Chondrocyte (in vitro differentiated cells): ENCODE data around the gene CCNO. TPM values are rescaled to one million over a fixed set of nuclear protein-coding genes. Genes with fewer than 3 reads are reported as not detected.

Experiments used
- DNase-seq: peaks from one replicate; pipeline ENCODE4 v3.0.0; 2021; ENCODE audit warnings: mixed read lengths, low spot score
- H3K27ac Mint-ChIP-seq: one replicate; pipeline ENCODE4 v1.8.0; 2021; ENCODE audit warnings: mild to moderate bottlenecking, moderate library complexity, mixed read lengths; ENCODE audit not compliant: unreplicated experiment
- H3K27me3 Mint-ChIP-seq: 2 replicates; pipeline ENCODE4 v1.8.0; 2021; ENCODE audit warnings: low read depth, mixed read lengths
- H3K36me3 Mint-ChIP-seq: 2 replicates; pipeline ENCODE4 v1.8.0; 2021; ENCODE audit warnings: low read depth, mixed read lengths
- H3K4me1 Mint-ChIP-seq: 2 replicates; pipeline ENCODE4 v1.8.0; 2021; ENCODE audit warnings: low read depth, mild to moderate bottlenecking, mixed read lengths
- H3K4me3 Mint-ChIP-seq: one replicate; pipeline ENCODE4 v1.8.0; 2021; ENCODE audit warnings: mild to moderate bottlenecking, moderate library complexity, mixed read lengths; ENCODE audit not compliant: unreplicated experiment
- H3K9me3 Mint-ChIP-seq: 2 replicates; pipeline ENCODE4 v1.8.0; 2021; ENCODE audit warnings: low read depth, mixed read lengths
- total RNA-seq: library from RNA; stranded (reverse); gene quantifications from 3 replicates; pipeline ENCODE4 v1.2.1, GENCODE V29; 2021
- TF ChIP-seq, protein P1 (sequence below): fragments of 200-600 bp; sonication (generic); IDR thresholded peaks from 2 replicates; pipeline ENCODE4 v1.5.0; 2021; ENCODE audit warnings: antibody characterized with exemption, mild to moderate bottlenecking, moderate library complexity

Gene CCNO
- total RNA-seq, 1 donor from 2014 or later = 2.0 TPM

DNA sequence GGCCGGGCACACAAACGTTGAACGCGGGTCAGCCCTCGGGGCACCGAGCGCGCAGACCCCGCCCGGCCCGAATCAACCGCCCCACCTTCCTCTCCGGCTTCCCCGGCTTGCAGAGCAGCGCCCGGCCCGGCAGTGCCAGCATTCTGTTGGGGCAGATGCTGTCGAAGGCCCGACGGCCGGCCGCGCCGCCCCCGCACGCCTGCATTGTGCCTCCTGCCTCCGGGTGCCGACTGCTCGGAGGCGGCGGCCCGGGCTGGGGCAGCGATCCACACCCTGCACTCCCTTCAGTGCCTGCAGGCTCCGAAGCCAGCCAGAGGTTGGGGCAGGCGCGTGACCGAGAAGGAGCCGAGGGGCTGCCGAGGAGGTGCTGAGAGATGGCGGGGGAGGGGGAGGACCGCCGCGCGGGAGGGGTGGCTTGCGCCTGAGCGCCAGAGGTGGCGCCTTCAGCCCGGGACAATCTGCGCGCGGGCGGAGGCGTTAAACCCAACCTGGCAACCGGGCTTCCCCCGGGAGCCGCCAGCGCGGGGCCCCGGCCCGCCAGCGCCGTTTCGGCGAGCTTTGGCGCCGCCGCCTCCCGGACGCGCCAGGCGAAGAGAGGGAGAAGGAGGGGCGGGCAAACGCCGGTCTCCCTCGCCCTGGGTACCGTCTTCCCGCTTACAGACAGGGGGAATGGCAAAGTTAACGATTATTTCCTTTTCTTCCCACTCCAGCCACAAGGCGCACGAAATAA, 6.3 kb downstream of the CCNO start, which contains the start of gene MCIDAS:
TSS of gene MCIDAS (minus strand) at position 382 of the 730 bp plus-strand sequence. CDS start at position 205, 177 bp downstream.
- Mint-ChIP-seq H3K4me1 (peaks cover 26% of the 10 kb centered on the region), H3K9me3 (no peaks in the 10 kb centered on the region), H3K27ac (no peak within 1 kb of the TSS), H3K27me3 (peaks cover 89% of the 10 kb centered on the region), H3K36me3 (peaks cover 6% of the 10 kb centered on the region), H3K4me3 (peak within 1 kb of the TSS; percentile 60)
- TF ChIP-seq, protein P1, sequence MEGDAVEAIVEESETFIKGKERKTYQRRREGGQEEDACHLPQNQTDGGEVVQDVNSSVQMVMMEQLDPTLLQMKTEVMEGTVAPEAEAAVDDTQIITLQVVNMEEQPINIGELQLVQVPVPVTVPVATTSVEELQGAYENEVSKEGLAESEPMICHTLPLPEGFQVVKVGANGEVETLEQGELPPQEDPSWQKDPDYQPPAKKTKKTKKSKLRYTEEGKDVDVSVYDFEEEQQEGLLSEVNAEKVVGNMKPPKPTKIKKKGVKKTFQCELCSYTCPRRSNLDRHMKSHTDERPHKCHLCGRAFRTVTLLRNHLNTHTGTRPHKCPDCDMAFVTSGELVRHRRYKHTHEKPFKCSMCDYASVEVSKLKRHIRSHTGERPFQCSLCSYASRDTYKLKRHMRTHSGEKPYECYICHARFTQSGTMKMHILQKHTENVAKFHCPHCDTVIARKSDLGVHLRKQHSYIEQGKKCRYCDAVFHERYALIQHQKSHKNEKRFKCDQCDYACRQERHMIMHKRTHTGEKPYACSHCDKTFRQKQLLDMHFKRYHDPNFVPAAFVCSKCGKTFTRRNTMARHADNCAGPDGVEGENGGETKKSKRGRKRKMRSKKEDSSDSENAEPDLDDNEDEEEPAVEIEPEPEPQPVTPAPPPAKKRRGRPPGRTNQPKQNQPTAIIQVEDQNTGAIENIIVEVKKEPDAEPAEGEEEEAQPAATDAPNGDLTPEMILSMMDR = peak; percentile 46
- DNase-seq = no peak

DNA sequence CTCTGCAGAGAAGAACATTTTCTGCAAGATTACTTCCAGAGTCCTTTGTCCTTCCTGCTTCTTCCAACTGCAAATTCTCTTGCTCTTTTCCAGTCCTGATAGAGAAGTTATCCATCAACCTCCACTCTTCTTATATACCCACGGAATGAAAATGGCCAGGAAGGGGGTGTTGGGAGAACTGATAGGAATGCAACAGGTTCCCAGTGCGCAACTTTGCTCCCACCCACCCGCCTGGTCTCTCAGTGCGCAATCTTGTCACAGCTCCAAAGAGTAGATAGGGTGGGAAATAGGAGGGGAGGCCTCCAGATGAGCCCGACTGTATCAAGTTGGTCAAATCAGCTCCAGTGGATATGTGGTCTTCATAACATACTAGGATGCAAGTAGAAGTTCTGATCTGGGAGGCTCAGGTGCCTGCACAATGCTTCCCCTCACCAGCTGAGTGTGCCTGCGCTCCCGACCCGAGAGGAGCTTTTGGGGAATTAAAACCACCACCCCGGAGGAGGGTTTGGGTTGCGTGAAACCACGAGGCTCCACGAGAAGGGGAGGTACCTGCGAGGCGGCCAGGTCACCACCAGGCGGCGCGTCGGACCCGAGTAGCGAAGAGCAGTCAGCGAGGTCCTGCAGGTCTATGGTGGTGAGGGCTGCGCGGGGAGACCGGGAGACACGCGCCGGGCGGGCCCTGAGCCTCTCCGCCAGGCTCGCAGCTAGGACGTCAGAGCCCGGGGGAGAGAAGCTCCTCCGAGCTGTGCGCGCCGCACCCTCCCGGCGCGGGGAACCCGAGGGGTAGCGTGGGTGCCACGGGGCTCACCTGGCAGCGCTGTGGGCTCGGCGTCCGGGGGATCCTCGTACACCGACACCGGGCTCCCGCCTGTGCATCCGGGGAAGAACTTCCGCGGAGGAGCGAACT, 7.1 kb downstream of the CCNO start:
- Mint-ChIP-seq H3K27me3 (peaks cover 85% of the 10 kb centered on the region), H3K4me3 (peak overlapping the region; percentile 55), H3K4me1 (peaks cover 18% of the 10 kb centered on the region), H3K36me3 (peaks cover 6% of the 10 kb centered on the region), H3K9me3 (no peaks in the 10 kb centered on the region), H3K27ac (no peak overlapping the region)
- TF ChIP-seq, protein P1 = peak; percentile 76
- no peak for DNase-seq

DNA sequence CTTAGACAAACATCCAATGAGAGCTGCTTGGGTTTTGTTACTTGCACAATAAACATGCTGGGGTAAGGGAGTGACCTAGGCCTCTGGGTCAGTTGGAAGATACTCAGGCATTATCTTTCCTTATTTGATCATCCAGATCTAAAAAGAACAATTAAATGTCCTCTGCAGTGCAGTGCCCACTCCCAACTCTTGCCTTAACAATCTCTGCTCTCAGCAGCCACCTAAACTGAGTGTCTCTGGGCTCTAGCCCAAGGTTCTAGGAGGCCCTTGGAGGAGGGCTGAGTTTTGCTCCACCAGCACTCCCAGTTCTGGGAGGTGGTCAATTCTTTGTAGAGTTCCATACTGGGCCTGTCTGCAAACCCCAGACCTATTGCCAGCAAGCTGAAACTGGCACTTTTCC, 8.1 kb downstream of the CCNO start:
- Mint-ChIP-seq H3K36me3 (peaks cover 6% of the 10 kb centered on the region), H3K27me3 (peaks cover 85% of the 10 kb centered on the region), H3K27ac (no peak overlapping the region), H3K4me1 (peaks cover 23% of the 10 kb centered on the region), H3K4me3 (no peak overlapping the region), H3K9me3 (no peaks in the 10 kb centered on the region)
- TF ChIP-seq, protein P1 = no peak
- no peak for DNase-seq

DNA sequence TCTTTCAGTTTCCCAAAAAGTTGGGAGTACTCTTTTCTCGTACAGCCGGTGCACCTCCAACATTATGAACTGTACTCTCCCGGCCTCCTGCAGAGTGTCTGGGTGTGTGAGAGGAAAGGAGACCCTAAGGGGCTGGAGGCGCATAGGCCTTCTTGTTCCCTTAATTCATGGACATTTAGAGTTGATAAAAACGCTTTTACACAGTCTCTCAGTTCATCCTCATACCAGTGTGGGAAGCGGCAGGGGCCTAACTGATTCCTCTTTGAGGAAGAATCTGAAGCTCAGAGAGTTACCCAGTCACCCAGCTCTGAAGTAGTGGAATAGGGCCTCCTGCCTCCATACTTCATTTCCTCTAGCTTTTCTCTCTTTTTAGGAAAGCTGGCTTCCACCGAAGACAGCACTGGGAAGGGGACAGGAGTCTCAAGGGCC, 9.6 kb downstream of the CCNO start:
- no peak for DNase-seq
- TF ChIP-seq, protein P1 = no peak
- Mint-ChIP-seq H3K4me3 (peak overlapping the region; percentile 22), H3K36me3 (peaks cover 6% of the 10 kb centered on the region), H3K27me3 (peaks cover 82% of the 10 kb centered on the region), H3K27ac (no peak overlapping the region), H3K9me3 (no peaks in the 10 kb centered on the region), H3K4me1 (peaks cover 26% of the 10 kb centered on the region)
